GM12873 (cell line): ENCODE data around the gene ZNF263.

Experiments used
- CTCF ChIP-seq: IDR thresholded peaks from 2 replicates; pipeline ENCODE4 v1.5.1; 2012; ENCODE audit warnings: low read depth, mild to moderate bottlenecking, moderate library complexity, low read length, control low read depth; ENCODE audit not compliant: insufficient read depth; ENCODE audit errors: missing control alignments

Gene ZNF263

GRCh38 chr16:3268294-3268693 is 15.0 kb upstream of the ZNF263 start:
- TF ChIP-seq CTCF, result no peak

- TF ChIP-seq CTCF, result no peak
These were observed 8.8 kb upstream of the ZNF263 start for GRCh38 chr16:3274490-3274889.

GRCh38 chr16:3274947-3275346 is 8.3 kb upstream of the ZNF263 start:
- no peak for TF ChIP-seq CTCF

GRCh38 chr16:3276679-3277078 is 6.6 kb upstream of the ZNF263 start:
- no peak for TF ChIP-seq CTCF

GRCh38 chr16:3281222-3281820 is 2.0 kb upstream of the ZNF263 start:
- no peak for TF ChIP-seq CTCF

- TF ChIP-seq CTCF, result no peak
These were observed 1.1 kb upstream of the ZNF263 start for GRCh38 chr16:3282103-3282729.

- TF ChIP-seq CTCF, result no peak
These were observed 504 bp downstream of the ZNF263 start for GRCh38 chr16:3283543-3284447.
